ENCODE measurements around the gene S100A4. TPM values are rescaled to one million over a fixed set of nuclear protein-coding genes. Genes with fewer than 3 reads are reported as not detected.

S100A4 gene
- total RNA-seq, 1 donor from 2014 or later: 375 TPM

DNA sequence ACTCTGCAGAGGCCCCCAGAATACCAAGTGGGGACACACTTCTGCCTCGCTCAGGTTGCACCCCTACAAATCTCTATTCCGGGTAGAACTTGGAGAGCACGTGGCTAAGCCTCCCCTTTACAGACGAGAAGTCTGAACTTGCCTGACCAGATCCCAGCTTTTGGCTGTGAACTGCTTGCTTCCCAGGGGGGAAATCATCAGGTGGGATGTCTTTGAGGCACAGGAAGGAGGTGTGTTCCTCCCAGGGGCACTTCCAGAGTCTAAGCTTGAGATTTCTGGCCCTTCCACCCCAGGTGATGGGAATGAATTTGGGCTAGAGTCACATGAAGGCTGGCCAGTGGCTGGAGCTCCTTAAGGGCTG is 4.8 kb upstream of the S100A4 start:
- peaks cover 84% of the 10 kb centered on the region for H3K4me1 ChIP-seq
- peak in 1 of 2 donors; percentile 86 for DNase-seq (ENCODE audit: extremely low spot score in 2 of 2)
- TF ChIP-seq CTCF (IDR thresholded peaks at IDR 0.05) (no peak), POLR2A (IDR thresholded peaks at IDR 0.05) (no peak), POLR2AphosphoS5 (IDR thresholded peaks at IDR 0.05; ENCODE audit: insufficient read depth in 1 of 2, low read depth in 1 of 2) (no peak)
- no peaks in the 10 kb centered on the region for H3K36me3 ChIP-seq
- intact Hi-C loops (cut with DNase I): no loop called here
- H3K4me3 ChIP-seq: no peak overlapping the region
- no peaks in the 10 kb centered on the region for H3K27me3 ChIP-seq
- peak overlapping the region; percentile 99 for H3K27ac ChIP-seq
- H3K9me3 ChIP-seq: no peaks in the 10 kb centered on the region

- intact Hi-C loops (cut with DNase I): loop anchor here (2.0 kb wide), 1 partner anchor 13 kb away; no protein-coding TSS in a partner anchor
- Histone ChIP-seq H3K4me1 (peaks cover 86% of the 10 kb centered on the region), H3K9me3 (no peaks in the 10 kb centered on the region), H3K27me3 (no peaks in the 10 kb centered on the region), H3K27ac (peak overlapping the region; percentile 99), H3K36me3 (no peaks in the 10 kb centered on the region), H3K4me3 (no peak overlapping the region)
- no peak for TF ChIP-seq CTCF (IDR thresholded peaks at IDR 0.05)
- TF ChIP-seq POLR2AphosphoS5 (IDR thresholded peaks at IDR 0.05; ENCODE audit: insufficient read depth in 1 of 2, low read depth in 1 of 2): no peak
- TF ChIP-seq POLR2A (IDR thresholded peaks at IDR 0.05): no peak
- peak in 1 of 2 donors; percentile 87 for DNase-seq (ENCODE audit: extremely low spot score in 2 of 2)
These were observed 4.3 kb upstream of the S100A4 start for GRCh38 chr1:153549741-153550397.

DNA sequence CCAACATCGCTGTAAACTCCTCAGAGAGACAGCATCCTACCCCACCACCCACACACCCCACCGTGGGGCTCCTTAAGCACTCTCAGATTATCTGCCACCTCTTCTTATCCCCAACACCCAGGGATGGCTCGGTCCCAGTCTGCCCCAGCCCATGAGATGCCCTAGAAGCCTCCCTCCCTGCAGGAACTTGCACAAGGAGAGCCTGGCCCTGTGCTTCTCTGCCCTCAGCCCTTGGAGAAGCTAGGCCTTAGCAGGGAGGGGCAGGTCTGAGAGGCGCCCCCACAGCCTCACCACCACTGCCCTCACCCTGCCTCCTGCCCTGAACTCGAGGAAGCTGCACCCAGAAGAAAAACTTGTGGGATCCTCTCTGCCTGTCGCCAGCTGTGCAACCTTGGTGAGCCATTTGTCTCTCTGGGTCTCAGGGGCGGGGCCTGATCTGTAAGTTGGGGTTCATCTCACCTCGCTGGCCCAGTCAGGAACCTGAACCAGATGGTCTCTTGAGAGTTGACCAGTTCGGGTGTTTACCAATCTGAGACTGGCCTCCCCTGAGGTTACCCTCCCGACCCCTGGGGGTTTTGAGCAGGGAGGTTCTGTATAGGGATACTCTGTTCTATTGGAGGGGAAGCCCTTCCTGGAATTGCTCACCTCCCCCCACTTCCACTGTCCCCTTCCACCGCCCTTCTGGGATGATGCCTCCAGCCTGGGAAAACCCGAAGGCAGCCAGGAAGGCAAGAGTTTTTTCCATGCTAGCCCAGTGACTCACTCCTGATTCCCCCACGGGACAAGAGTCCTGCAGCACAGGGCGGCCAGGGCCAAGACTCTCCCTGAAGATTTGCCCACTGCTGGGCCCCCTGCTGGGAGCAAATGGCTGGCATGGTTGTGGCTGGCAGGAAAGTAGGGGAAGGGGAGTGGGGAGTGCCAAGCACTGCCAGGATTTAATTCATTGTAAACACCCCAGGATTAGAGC is 3.4 kb upstream of the S100A4 start, which contains the start of gene S100A3:
TSS of gene S100A3 (minus strand) at position 537 of the 967 bp plus-strand sequence. CDS start 773 bp downstream, outside the sequence.
- peak within 1 kb of the TSS in 1 of 2 donors; percentile 4 for H3K4me3 ChIP-seq
- H3K27ac ChIP-seq: peak within 1 kb of the TSS; percentile 99
- no peaks in the 10 kb centered on the region for H3K27me3 ChIP-seq
- H3K4me1 ChIP-seq: peaks cover 86% of the 10 kb centered on the region
- H3K36me3 ChIP-seq: no peaks in the 10 kb centered on the region
- H3K9me3 ChIP-seq: no peaks in the 10 kb centered on the region
- DNase-seq (ENCODE audit: extremely low spot score in 2 of 2): peak; percentile 91 to 96
- TF ChIP-seq CTCF (IDR thresholded peaks at IDR 0.05): peak in 1 of 3 experiments; percentile 12
- TF ChIP-seq POLR2A (IDR thresholded peaks at IDR 0.05): no peak
- TF ChIP-seq POLR2AphosphoS5 (IDR thresholded peaks at IDR 0.05; ENCODE audit: insufficient read depth in 1 of 2, low read depth in 1 of 2): peak; percentile 62 to 82
- intact Hi-C loops (cut with DNase I): loop anchor here (2.0 kb wide), 1 partner anchor 14 kb away; no protein-coding TSS in a partner anchor

DNA sequence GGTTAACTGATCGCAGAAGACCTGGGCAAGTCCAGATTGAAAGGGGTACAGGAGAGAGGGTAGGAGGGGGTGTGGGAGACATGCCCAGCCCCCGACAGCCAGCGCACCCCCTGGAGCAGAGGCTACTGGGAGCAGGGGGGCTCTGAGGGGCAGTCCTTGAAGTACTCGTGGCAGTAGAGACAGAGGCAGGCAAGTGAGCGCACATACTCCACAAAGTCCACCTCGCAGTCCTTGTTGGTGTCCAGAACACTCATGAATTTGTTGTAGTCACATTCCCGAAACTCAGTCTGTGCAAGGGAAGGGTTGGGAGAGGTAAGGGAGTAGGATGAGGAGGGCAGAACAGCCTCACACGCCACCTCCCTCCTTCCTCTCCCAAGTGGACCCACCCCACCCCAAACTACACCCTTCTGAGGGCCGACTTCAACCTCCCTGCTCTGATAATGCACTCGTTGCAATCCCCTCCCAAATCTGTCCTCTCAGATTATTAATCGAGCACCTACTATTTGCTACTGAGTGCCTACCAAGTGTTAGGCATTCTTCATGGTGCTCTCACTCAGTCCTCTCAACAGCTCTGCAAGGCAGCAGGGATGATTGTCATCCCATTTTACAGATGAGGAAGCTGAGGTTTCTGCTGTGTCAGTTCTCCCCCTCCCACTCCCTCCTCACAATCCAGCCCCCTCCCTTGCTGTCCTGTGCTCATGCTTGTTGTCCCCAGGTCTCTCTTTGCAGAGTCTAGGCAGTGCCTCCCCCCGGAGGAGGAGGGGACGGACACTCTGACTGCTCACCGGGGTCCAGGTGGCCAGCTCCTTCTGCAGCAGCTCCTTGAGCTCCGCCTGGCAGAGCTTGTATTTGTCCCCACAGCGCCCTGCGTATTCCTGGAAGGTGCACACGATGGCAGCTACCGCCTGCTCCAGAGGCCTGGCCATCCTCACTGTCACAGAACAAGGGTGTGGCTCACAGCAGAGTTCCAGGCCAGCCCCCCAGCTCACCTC is 2.2 kb upstream of the S100A4 start:
- Histone ChIP-seq H3K9me3 (no peaks in the 10 kb centered on the region), H3K4me1 (peaks cover 86% of the 10 kb centered on the region), H3K27me3 (no peaks in the 10 kb centered on the region), H3K36me3 (peaks cover 0 to 7% of the 10 kb centered on the region in 2 donors), H3K27ac (peak overlapping the region; percentile 99), H3K4me3 (peak overlapping the region in 1 of 2 donors; percentile 61)
- DNase-seq (ENCODE audit: extremely low spot score in 2 of 2): peak in 1 of 2 donors; percentile 87
- intact Hi-C loops (cut with DNase I): loop anchor here (2.0 kb wide), 1 partner anchor 15 kb away; no protein-coding TSS in a partner anchor
- TF ChIP-seq POLR2AphosphoS5 (IDR thresholded peaks at IDR 0.05; ENCODE audit: insufficient read depth in 1 of 2, low read depth in 1 of 2) (peak in 1 of 2 donors; percentile 19), POLR2A (IDR thresholded peaks at IDR 0.05) (no peak)

All from vagina (tissue), 2 donors.